CD4-positive, alpha-beta T cell treated with Interleukin-15 for 1 hour (primary cell): ENCODE results near the gene EIF2B1.
"Not testable (repeated sequence)": the region's sequence is repeated elsewhere in the genome, so short reads cannot be mapped to it uniquely, and the experiment has no call there.

Source experiments
- DNase-seq: peaks from one replicate; pipeline ENCODE4 v3.0.0-alpha.2; 2020

EIF2B1 gene

GRCh38 chr12:123617144-123617543 lies 16.3 kb downstream of the EIF2B1 start:
- no peak for DNase-seq

- no peak for DNase-seq
These were observed 19.0 kb downstream of the EIF2B1 start for GRCh38 chr12:123614531-123614930.

DNA sequence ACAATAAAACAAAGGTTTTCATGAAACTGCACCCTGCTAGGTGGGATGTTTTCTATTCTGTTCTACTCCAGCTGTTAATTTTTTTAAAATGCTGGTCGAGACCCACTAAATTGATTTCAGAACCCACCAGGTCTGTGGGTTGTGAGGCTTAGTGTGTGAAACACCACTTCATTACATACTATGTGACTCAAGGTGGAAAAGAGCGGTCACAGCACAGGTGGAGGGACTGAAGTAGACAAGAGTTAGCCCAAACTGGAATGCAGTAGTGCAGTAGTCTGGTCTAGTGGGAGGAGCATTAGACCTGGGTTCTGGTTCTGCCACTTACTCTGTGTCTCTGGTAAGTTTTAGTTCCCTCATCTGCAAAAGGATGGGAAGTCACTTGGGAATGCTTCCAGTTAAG lies 19.4 kb downstream of the EIF2B1 start:
- no peak for DNase-seq

GRCh38 chr12:123608182-123608581 lies 25.3 kb downstream of the EIF2B1 start:
- no peak for DNase-seq

GRCh38 chr12:123607756-123608155 lies 25.7 kb downstream of the EIF2B1 start:
- DNase-seq = no peak

DNA sequence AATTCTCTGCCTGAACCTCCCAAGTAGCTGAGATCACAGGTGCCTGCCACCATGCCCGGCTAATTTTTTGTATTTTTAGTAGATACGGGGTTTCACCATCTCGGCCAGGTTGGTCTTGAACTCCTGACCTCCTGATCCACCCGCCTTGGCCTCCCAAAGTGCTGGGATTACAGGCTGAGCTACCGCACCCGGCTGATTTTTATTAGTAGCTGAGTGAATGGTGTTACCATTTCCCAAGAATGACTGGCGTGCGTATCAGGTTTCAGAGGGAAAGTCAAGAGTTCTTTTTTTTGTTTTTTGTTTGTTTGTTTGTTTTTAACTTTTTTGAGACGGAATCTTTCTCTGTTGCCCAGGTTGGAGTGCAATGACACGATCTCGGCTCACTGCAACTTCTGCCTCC lies 30.0 kb downstream of the EIF2B1 start:
- not testable (repeated sequence) for DNase-seq

DNA sequence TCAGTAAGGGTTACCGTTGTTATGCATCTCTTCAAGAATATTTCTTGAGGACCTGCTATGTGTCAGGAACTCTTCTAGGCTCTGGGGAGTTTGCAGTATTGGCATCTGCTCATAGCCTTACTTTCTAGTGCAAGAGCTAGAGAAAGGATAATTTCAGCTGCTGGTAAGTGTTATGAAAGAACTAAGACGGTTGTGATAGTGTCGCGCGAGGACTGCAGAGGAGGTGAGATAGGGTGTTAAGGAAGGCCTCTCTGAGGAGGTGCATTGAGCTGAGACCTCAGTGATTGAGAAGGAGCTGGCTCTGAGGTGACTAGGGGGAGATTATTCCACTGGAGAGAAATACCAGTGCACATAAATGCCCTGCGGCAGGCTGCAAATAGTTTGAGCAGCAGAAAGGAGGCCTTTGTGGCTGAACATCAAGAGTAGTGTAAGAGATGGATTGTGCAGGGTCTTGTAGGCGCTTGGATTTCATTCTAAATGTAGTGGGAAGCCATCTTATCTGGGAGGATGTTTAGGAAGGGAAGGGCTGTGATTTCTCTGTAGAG lies 30.8 kb downstream of the EIF2B1 start:
- DNase-seq = no peak

- DNase-seq = peak; percentile 83
These were observed 31.6 kb downstream of the EIF2B1 start, which contains the start of gene DDX55 for GRCh38 chr12:123601602-123602489. TSS of gene DDX55 (plus strand) at chr12:123602099. CDS start at chr12:123602149, 50 bp downstream.

GRCh38 chr12:123599721-123600120 lies 33.8 kb downstream of the EIF2B1 start:
- no peak for DNase-seq

DNA sequence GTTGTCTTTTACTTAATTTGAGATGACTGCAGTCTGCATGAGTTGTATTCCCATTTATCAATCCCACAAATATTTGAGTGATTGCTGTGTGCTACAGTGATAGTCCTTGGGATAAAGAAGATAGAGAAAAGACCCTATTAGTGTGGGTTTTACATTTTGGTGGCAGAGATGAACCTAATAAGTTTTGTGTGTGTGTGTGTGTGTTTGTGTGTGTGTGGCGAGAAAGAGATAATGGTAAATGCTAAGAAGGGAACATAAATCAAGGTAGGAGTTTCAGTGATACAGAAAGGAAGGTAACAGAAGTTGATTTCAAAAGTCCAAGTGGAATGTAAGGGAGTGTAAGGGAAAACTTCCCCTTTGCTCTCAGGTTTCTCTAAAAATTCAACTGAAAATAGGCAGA lies 34.2 kb downstream of the EIF2B1 start:
- no peak for DNase-seq

DNA sequence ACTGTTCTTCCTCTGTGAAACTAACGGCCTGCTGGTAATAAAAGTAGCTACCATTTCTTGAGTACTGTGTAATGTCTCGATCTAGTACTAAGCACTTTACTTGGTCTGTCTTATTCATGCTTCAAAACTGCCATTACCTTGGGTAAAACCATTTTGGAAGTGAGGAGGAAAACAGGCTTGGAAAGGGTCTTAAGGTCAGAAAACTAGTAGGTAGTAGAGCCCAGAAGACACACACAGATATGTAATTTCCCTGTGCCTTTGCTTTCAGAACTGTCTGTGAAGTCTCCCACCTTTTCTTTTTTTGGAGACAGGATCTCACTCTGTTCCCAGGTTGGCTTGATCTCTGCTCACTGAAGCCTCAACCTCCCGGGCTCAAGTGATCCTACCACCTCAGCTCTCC lies 35.0 kb downstream of the EIF2B1 start:
- DNase-seq = no peak

DNA sequence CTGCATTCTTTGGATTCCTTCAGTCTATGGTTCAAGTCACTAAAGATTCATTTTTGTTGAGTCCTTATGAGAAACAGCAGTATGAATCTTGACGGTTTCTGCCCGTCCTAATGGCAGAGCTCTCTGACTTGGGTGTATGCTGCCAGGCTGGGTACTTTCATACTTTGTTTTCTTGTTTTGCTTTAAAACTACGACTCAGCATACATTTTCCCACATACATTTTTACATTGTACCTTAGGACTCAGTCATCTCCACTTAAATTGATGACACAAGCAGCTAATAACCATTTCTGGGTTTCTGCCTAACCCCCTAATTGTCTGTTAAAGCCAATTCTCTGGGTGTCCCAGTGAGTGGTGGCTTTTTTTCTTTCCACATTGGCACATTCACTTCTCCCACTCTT lies 36.4 kb downstream of the EIF2B1 start:
- no peak for DNase-seq

GRCh38 chr12:123595729-123596128 lies 37.8 kb downstream of the EIF2B1 start:
- DNase-seq = no peak

DNA sequence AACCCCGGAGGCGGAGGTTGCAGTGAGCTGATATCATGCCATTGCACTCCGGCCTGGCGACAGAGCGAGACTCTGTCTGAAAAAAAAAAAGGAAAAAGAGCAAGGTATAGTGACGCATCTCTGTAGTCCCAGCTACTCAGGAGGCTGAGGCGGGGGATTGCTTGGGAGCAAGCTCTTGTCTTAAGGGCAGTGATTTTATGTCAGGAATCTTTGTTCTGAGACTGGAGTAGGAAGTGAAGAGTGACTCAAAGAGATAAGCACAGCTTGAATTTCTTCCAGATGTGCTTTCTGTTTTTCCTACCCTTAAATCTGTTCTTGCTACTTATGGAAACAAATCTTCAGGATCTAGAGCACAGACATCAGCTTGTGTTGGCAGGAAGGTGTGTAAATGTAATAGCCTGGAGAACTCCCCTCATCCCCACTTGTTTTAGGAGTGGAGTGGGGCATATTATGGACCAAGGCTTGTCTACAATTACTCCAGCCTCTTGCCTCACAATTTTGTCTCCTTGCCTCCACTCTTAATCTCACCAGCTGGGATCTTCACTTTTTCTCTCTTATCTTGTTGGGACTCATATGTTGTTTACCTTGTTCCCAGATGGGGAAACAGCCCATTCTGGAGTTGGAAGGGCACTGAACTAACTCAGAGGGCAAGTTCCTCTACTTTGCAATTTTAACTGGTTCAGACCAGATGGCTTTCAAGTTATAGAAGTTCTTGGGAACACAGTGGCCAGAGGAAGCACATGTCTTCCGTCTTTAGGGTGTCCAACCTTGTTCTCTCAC lies 41.6 kb downstream of the EIF2B1 start:
- DNase-seq = no peak

DNA sequence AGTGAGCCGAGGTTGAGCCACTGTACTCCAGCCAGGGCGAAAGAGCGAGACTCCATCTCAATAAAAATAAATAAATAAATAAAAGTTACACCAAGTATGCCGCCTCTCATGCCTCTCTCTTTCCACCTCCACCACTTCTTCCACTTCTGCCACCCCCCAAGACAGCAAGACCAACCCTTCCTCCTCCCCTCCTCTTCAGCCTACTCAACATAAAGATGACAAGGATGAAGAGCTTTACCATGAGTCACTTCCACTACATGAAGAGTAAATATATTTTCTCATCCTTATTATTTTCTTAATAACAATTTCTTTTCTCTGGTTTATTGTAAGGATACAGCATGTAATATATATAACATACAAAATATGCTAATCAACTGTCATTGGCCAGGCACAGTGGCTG lies 52.7 kb downstream of the EIF2B1 start:
- no peak for DNase-seq

- not testable (repeated sequence) for DNase-seq
These were observed 54.7 kb downstream of the EIF2B1 start for GRCh38 chr12:123578829-123579228.

- DNase-seq = no peak
These were observed 55.2 kb downstream of the EIF2B1 start for GRCh38 chr12:123578243-123578642.

GRCh38 chr12:123576611-123577010 lies 56.9 kb downstream of the EIF2B1 start:
- no peak for DNase-seq

- DNase-seq = no peak
These were observed 59.6 kb downstream of the EIF2B1 start for GRCh38 chr12:123573870-123574269.

GRCh38 chr12:123572391-123572790 lies 61.1 kb downstream of the EIF2B1 start:
- DNase-seq = no peak

- no peak for DNase-seq
These were observed 62.1 kb downstream of the EIF2B1 start for GRCh38 chr12:123571343-123571813.
